OCI-LY1 (cell line): ENCODE results near the gene GNA12.

Source experiments
- CTCF ChIP-seq: fragments of 200-600 bp; sonication (generic), shearing (Covaris generic); IDR thresholded peaks from 2 replicates; pipeline ENCODE4 v1.5.1; 2017; ENCODE audit warnings: mild to moderate bottlenecking, antibody characterized with exemption, low read length, moderate library complexity, mixed read lengths
- EZH2 ChIP-seq: fragments of 200-600 bp; sonication (generic), shearing (Covaris generic); IDR thresholded peaks from 2 replicates; pipeline ENCODE4 v1.8.0; 2017; ENCODE audit warnings: borderline replicate concordance, mixed run types, mild to moderate bottlenecking, antibody characterized with exemption, low read length, moderate library complexity, mixed read lengths

- no peak for TF ChIP-seq CTCF
- no peak for TF ChIP-seq EZH2
Measured at GRCh38 chr7:2759736-2760097, 84.4 kb downstream of the GNA12 start.
